DND-41 (cell line): ENCODE results near the gene COLGALT1.

Experiments used
- ATAC-seq: fragments of 200-7000 bp; cut with Tn5 transposase; 3 replicates; pipeline ENCODE4 v1.9.1; 2021; ENCODE audit warnings: low read depth; ENCODE audit not compliant: insufficient read depth
- DNase-seq: peaks from one replicate; pipeline ENCODE4 v3.0.0-alpha.2; 2020
- H2AFZ ChIP-seq: 2 replicates; pipeline ENCODE4 v1.6.0; 2012; ENCODE audit warnings: low read depth, low read length
- H3K27ac ChIP-seq: 2 replicates; pipeline ENCODE4 v1.5.1; 2012; ENCODE audit warnings: low read length, inconsistent platforms
- H3K27me3 ChIP-seq: fragments of 200-600 bp; sonication (generic); 2 replicates; pipeline ENCODE4 v1.6.0; 2012; ENCODE audit warnings: low read length, mild to moderate bottlenecking, inconsistent platforms; ENCODE audit not compliant: insufficient read depth, poor library complexity
- H3K36me3 ChIP-seq: 2 replicates; pipeline ENCODE4 v1.5.1; 2012; ENCODE audit warnings: low read length, inconsistent platforms; ENCODE audit not compliant: insufficient read depth
- H3K4me1 ChIP-seq: 2 replicates; pipeline ENCODE4 v1.5.1; 2012; ENCODE audit warnings: mild to moderate bottlenecking, low read length; ENCODE audit not compliant: insufficient read depth
- H3K4me2 ChIP-seq: 2 replicates; pipeline ENCODE4 v1.6.0; 2012; ENCODE audit warnings: mild to moderate bottlenecking, moderate library complexity, low read length, inconsistent platforms; ENCODE audit not compliant: insufficient read depth
- H3K4me3 ChIP-seq, 2 experiments: fragments of 200-600 bp in 1 of 2; shearing (Covaris generic) in 1 of 2; 2 replicates each; pipeline ENCODE4 v1.5.1; 2012 to 2016; ENCODE audit warnings: inconsistent platforms in 2 of 2, low read length in 2 of 2, mild to moderate bottlenecking in 2 of 2, low read depth in 1 of 2, moderate library complexity in 1 of 2
- H3K79me2 ChIP-seq: 2 replicates; pipeline ENCODE4 v1.6.0; 2012; ENCODE audit warnings: low read length, inconsistent platforms; ENCODE audit not compliant: insufficient read depth
- H3K9ac ChIP-seq: 2 replicates; pipeline ENCODE4 v1.6.0; 2012; ENCODE audit warnings: low read depth, mild to moderate bottlenecking, inconsistent platforms, low read length, moderate library complexity
- H3K9me3 ChIP-seq: 2 replicates; pipeline ENCODE4 v1.5.1; 2012; ENCODE audit warnings: low read length, moderate library complexity, mild to moderate bottlenecking, inconsistent platforms; ENCODE audit not compliant: insufficient read depth, severe bottlenecking
- H4K20me1 ChIP-seq: 2 replicates; pipeline ENCODE4 v1.6.0; 2012; ENCODE audit warnings: low read length; ENCODE audit not compliant: insufficient read depth
- CTCF ChIP-seq: IDR thresholded peaks from 2 replicates; pipeline ENCODE4 v1.5.1; 2012; ENCODE audit warnings: borderline replicate concordance, low read length, moderate library complexity, mild to moderate bottlenecking; ENCODE audit not compliant: poor library complexity, severe bottlenecking; ENCODE audit errors: extremely low read depth
- EZH2 ChIP-seq: IDR thresholded peaks from 3 replicates; pipeline ENCODE4 v1.6.1; 2012; ENCODE audit warnings: borderline replicate concordance, low read depth, mild to moderate bottlenecking, moderate library complexity, low read length, inconsistent platforms; ENCODE audit not compliant: severe bottlenecking

Gene COLGALT1

GRCh38 chr19:17602872-17603510, 47.5 kb downstream of the COLGALT1 start:
- H3K9ac ChIP-seq = no peak overlapping the region
- TF ChIP-seq EZH2 (no peak), CTCF (no peak)
- ATAC-seq = no peak
- DNase-seq = no peak
- no peak overlapping the region for H3K4me2 ChIP-seq
- no peaks in the 10 kb centered on the region for H3K4me1 ChIP-seq
- H3K27me3 ChIP-seq = peaks cover 6% of the 10 kb centered on the region
- H3K36me3 ChIP-seq = no peaks in the 10 kb centered on the region
- no peak overlapping the region for H3K4me3 ChIP-seq
- no peaks in the 10 kb centered on the region for H3K9me3 ChIP-seq
- no peaks in the 10 kb centered on the region for H3K79me2 ChIP-seq
- no peak overlapping the region for H2AFZ ChIP-seq
- no peaks in the 10 kb centered on the region for H4K20me1 ChIP-seq
- H3K27ac ChIP-seq = no peak overlapping the region

- H3K36me3 ChIP-seq = no peaks in the 10 kb centered on the region
- H3K27ac ChIP-seq = no peak overlapping the region
- H3K9ac ChIP-seq = no peak overlapping the region
- ATAC-seq (no peak), DNase-seq (no peak)
- peaks cover 6% of the 10 kb centered on the region for H3K27me3 ChIP-seq
- H3K4me2 ChIP-seq = no peak overlapping the region
- no peaks in the 10 kb centered on the region for H3K4me1 ChIP-seq
- TF ChIP-seq CTCF = no peak
- no peak for TF ChIP-seq EZH2
- H4K20me1 ChIP-seq = no peaks in the 10 kb centered on the region
- no peaks in the 10 kb centered on the region for H3K79me2 ChIP-seq
- H2AFZ ChIP-seq = no peak overlapping the region
- H3K9me3 ChIP-seq = no peaks in the 10 kb centered on the region
- H3K4me3 ChIP-seq = no peak overlapping the region
These were observed 49.0 kb downstream of the COLGALT1 start for GRCh38 chr19:17604372-17605025.

GRCh38 chr19:17605117-17605516, 49.7 kb downstream of the COLGALT1 start:
- Histone ChIP-seq H3K27me3 (peaks cover 6% of the 10 kb centered on the region), H3K9ac (no peak overlapping the region), H3K4me3 (no peak overlapping the region), H3K4me2 (no peak overlapping the region), H3K4me1 (no peaks in the 10 kb centered on the region), H3K36me3 (no peaks in the 10 kb centered on the region), H2AFZ (no peak overlapping the region), H3K79me2 (no peaks in the 10 kb centered on the region), H4K20me1 (no peaks in the 10 kb centered on the region), H3K27ac (no peak overlapping the region), H3K9me3 (no peaks in the 10 kb centered on the region)
- DNase-seq = no peak
- TF ChIP-seq CTCF = no peak
- no peak for TF ChIP-seq EZH2
- no peak for ATAC-seq
